GM21423 (cell line): ENCODE data around the gene SPOCD1.

Source experiments
- ATAC-seq: cut with Tn5 transposase; IDR thresholded peaks from one replicate; pipeline ENCODE4 v1.9.1; 2021; ENCODE audit warnings: mild to moderate bottlenecking, moderate library complexity; ENCODE audit not compliant: unreplicated experiment

Gene SPOCD1

GRCh38 chr1:31757989-31758388 lies 57.8 kb downstream of the SPOCD1 start:
- ATAC-seq: no peak

DNA sequence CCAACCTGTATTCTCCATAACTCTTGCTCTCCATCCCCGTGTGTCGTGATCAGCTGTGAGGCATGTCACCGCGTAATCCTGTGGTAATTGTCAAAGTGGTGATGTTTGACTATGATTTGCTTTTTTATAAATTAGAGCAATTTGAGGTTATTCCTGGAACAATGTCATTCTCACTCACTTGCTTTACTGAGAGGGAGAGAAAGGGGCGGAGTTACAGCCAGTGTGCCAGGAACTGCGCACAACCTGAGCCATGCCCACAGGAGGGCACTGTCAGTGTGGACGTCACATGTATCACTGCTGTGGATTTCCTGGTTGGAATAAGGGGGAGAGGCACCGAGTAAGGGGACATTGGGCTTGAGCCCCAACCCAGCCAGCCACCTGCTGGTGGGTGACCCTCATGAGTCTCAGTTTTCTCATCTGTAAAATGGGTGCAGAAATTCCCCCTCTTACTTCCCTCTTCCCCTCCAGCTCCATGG lies 58.6 kb downstream of the SPOCD1 start:
- no peak for ATAC-seq

DNA sequence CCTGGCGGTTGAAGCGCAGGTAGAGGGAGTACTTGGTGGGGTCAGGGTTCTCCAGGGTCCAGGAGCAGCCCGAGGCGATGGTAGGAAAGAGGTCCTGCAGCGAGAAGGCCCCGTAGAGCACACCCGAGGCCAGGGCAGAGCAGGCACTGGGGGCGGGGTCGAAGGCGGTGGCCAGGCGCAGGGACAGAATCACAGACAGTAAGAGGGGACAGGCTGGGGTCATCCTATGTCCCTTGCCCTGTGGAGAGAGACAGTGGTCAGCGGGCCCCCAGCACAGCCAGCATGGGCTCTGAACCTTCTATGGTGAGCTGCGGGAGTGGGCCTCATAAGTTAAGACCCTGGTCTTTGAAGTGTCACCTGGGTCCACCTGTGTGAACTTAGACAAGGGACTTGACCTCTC lies 59.2 kb downstream of the SPOCD1 start:
- ATAC-seq: no peak

DNA sequence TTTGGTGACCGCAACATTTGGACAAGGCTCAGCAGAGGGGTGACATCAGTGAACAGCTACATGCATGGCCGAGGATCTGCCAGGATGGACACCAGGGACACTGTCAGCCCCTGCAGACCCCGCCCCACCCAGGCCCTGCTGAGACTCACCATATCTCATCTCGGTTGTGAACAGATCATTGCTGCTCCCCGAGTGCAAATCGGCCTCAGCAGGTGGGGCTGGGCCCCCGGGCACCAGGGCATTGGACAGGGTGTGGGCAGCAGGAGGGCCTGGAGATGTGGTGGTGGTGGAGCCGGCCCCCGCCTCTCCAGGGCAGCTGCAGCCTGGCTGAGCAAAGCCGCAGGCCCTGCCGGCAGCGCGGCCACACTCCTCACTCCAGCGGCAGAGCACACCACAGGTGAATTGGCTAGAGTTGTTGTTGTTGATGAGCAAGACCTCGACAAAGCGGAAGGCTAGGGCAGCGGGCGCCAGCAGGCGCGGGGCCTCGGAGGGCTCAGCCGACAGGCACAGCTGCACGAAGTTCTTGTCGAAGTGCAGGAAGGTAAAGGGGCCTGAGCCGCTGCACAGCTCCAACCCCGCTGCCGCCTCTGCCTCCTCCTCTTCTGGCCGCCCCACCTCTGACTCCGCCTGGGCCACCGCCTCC lies 59.9 kb downstream of the SPOCD1 start:
- ATAC-seq: no peak

DNA sequence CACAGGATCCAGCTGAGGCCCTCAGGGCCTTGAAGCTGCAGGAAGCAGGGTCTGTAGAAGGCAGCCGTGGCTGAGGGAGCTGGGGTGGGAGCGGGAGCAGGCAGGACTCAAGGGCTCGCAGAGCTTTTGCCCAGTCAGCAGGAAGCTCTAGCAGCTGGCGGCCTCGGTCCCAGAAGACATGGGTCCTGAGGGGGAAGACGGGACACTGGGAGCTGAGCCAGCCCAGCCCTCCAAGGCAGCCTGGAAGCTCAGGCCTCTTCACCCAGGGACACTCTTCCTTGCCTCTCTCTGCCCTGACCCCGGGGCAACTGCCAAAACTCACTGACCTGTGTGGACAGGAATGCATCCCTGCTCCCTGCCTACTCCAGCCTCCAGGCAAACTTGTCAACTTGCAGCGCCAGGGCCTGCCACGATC lies 60.6 kb downstream of the SPOCD1 start:
- ATAC-seq: no peak

GRCh38 chr1:31754397-31754796 lies 61.4 kb downstream of the SPOCD1 start:
- ATAC-seq: no peak

DNA sequence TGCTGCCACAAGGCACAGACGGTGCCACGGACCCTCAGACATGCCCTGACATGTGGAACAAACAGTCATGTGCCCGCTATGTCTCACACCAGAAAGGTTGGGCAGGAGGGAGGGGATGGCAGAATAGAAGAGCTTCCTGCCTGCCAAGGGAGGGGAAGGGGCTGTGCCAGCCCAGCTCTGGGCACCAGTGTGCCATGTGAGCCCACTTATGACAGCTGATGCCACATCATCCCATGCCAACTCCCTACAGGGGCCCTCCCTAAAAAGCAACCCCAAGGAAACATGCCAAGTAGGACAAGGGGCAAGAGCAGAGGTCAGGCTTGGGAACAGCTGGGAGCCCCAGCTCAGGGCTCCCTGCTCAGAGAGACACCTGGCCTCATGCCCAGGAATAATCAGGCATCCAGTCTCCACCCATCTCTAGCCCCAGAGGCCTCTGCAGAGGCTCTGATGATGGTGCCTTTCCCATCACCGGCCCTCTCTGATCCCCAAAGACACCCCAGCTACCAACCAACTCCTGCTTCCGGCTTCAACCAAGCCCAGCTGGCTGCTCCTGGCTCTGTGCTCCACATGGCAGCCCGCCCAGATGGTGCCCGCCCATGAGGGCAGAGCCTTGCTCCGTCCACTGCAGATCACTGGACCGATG lies 62.0 kb downstream of the SPOCD1 start:
- no peak for ATAC-seq

GRCh38 chr1:31752952-31753475 lies 62.8 kb downstream of the SPOCD1 start:
- ATAC-seq: no peak

- ATAC-seq: no peak
Measured at GRCh38 chr1:31752258-31752657, 63.6 kb downstream of the SPOCD1 start.

- ATAC-seq: no peak
Measured at GRCh38 chr1:31751822-31752241, 64.0 kb downstream of the SPOCD1 start.

DNA sequence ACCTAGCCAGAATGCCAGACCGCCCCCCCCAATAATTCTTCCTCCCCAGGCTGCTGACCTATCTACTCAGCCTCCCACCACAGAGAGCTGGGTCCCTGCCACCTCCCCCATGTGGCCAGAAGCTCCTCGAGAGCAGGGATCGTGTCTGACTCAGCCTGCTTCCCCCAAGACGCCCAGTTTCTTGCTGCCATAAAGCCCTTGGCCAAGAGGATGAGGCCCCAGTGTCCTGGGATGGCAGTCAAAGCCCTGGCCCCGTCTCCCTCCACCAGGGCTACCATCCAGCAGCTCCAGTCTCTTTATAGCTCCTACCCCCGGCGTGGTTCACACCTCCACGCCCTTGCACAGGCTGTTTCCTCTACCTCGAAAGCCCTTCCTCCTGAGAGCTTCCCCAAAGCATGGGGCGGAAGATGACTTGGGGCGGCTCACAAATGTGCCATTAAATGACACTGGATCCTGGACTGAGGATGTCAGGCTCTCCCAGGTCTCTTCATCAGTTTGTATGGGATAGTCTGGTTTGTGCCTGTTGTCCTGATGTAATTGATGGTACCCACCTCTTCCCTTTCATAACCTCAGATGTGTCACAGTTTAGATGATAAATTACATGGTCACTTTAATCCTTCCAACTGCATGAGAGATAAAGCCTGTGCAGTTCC lies 64.8 kb downstream of the SPOCD1 start:
- no peak for ATAC-seq

- no peak for ATAC-seq
Measured at GRCh38 chr1:31749785-31750735, 65.8 kb downstream of the SPOCD1 start.

GRCh38 chr1:31748365-31748764 lies 67.5 kb downstream of the SPOCD1 start:
- ATAC-seq: no peak

DNA sequence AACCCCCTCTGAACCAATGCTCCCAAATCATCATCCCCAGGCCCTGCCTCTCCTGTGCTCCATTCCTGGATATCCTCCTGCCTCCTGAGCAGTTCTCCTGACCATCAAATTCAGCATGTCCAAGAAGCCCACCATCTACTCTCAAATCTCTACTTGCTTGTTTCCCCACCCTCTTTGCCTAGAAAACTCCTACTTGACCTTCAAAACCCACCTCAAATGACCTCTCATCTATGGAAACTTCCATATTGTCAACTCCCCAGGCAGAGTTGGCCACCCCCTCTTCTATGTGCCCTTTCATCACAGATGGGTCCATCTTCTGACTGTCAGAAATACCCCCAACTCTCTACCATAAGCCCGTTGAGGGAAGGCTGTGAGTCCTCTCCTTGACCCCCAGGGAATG lies 68.5 kb downstream of the SPOCD1 start:
- no peak for ATAC-seq

DNA sequence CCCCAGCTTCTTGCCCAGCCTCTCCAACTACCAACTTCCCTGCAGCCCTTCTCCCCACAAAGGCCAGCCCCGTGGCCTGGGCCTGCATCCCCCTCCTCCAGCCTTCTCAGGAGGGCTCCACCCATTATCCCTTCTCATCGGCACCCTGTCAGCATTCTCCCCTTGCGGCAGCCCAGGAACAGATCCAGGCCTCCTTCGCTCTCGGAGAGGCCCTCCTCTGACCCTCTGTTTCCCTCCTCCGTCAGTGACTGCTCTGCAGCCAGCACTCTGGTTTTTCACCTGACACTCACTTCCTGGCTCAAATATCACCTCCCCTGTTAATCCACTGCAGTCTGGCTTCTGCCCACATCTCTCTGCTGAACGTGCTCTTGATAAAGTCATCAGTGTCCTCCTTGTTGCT lies 69.1 kb downstream of the SPOCD1 start:
- ATAC-seq: no peak

DNA sequence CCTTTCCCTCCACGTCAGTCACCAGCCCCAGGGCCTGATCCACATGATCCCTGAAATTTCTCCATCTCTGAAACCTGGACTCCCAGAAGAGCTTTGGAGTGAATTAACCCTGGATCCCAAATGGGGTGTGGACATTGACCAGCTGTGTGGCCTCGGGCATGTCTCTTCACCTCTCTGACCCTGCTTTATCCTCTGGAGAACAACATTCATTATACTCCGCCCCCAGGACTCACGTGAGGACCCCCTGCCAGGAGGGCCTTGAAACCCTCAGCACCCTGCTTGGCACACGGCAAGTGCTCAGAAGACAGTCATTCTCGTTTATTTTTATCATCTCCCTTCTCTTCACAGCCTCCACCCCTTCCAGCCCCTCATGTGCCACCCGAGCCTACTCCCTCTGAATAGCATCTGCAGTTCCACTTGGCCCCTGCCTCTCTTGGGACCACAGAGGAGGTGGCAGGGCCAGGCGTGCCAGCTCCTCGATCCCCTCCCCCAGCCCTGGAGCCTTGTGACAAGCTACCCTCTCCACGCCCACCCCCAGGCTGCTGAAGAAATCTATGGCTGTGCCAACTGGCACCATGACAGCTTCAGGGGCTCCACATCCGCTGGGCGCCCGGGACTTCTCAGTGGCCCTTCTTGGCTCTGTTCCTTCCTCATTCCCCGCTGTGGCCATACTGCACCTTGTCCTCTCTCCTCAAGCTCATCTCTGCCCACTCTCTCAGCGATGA lies 69.7 kb downstream of the SPOCD1 start:
- ATAC-seq: no peak

DNA sequence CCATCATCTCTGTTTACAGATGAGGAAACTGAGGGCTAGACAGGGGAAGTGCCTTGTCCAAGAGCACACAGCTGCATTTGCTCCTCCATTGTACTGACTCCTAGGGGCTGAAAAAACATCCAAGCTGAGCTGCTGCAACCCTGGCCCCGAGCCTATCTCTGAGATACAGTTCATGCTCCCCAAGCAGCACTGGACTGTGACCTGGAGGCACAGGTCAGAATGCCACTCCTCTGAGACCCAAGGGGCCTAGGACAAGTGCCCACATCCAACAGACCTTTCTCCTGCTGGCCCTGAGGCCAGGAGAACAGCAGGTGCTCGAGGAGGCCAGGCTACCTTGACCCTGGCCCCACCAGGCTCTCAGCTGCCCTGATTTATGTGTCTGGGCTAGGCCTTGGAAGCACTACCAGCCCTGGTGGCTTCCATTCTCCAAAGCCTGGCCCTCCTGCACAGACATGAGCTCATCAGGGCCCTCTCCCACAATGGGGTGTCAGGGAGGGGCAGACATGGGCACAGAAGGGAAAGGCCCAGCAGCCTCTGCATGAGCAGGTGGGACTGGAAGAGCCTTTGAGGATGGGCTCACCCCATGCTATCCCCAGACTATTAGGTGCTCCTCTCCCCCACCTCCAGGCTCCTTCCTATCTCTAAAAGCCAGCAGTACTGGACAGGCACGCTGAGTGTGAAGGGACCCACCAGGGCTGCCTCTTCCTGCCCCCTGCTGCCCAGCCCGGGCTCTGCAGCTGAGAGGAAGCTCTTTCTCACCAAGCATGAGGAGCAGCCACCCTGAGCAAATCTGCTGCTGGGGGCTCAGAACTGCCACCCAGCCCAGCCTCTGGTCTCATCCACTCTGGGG lies 70.5 kb downstream of the SPOCD1 start:
- no peak for ATAC-seq

DNA sequence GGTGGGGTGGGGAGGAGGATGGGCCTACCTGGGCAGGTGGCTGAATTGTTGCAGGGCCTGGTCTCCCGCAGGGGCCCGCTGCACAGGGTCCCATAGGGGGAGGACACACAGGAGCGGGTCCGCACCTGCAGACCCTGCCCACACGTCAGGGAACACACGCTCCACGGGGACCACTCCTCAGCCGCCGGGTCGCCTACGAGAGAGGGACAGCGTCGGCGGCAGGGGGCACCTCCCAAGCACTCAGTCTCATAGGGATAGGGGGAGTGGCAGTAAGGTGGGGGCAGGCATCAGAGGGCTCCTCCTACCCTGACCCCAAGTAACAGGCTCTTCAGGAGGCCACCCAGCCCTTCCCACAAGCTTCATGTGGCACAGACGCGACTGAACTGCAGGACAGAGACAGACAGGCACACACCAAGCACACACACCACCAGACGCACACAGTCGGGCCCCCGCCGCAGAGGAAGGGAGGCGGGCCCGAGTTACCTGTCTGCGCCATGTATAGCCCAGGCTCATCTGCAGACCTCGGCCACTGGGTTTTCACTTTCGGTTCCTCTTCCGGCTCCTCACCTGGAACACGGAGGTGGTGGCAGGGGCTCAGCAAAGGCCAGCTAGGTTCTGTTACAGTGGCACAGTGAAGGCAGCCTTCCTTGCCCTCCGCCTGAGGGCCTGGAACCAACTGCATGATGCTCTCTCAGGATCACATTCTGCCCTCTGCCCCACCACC lies 71.5 kb downstream of the SPOCD1 start:
- peak; percentile 50 for ATAC-seq
